SK-N-SH treated with all-trans-retinoic acid at 6 μM for 48 hours (cell line): ENCODE measurements around the gene RAMP1.

Experiments
- ATAC-seq: fragments of 200-7000 bp; cut with Tn5 transposase; 3 replicates; pipeline ENCODE4 v1.9.1; 2020; ENCODE audit warnings: mild to moderate bottlenecking, moderate library complexity
- ARNTL ChIP-seq: fragments of 450-650 bp; formaldehyde crosslinking; IDR thresholded peaks from 2 replicates; pipeline ENCODE4 v1.5.0; 2020; ENCODE audit warnings: low read depth, mild to moderate bottlenecking, moderate library complexity, borderline replicate concordance
- BACH2 ChIP-seq: fragments of 250-450 bp; sonication (Bioruptor Pico); IDR thresholded peaks from 2 replicates; pipeline ENCODE4 v1.9.0; 2021; ENCODE audit warnings: mild to moderate bottlenecking, borderline replicate concordance
- CSDC2 ChIP-seq: fragments of 250-450 bp; sonication (Bioruptor Pico); IDR thresholded peaks from 2 replicates; pipeline ENCODE4 v1.5.0; 2020; ENCODE audit warnings: mild to moderate bottlenecking, moderate library complexity
- ESRRG ChIP-seq: fragments of 250-450 bp; sonication (Bioruptor Pico); IDR thresholded peaks from 2 replicates; pipeline ENCODE4 v1.6.1; 2021; ENCODE audit warnings: mild to moderate bottlenecking
- GLIS3 ChIP-seq: fragments of 250-450 bp; sonication (Bioruptor Pico); IDR thresholded peaks from 2 replicates; pipeline ENCODE4 v1.5.0; 2020; ENCODE audit warnings: mild to moderate bottlenecking, moderate library complexity
- ISL1 ChIP-seq: fragments of 250-450 bp; sonication (Bioruptor Pico); IDR thresholded peaks from 2 replicates; pipeline ENCODE4 v2.1.2; 2022; ENCODE audit warnings: mild to moderate bottlenecking, moderate library complexity
- OSR1 ChIP-seq: fragments of 250-450 bp; sonication (Bioruptor Pico); IDR thresholded peaks from 2 replicates; pipeline ENCODE4 v1.8.0; 2022; ENCODE audit warnings: moderate library complexity, mild to moderate bottlenecking, inconsistent platforms
- PPARA ChIP-seq: fragments of 250-450 bp; sonication (Bioruptor Pico); IDR thresholded peaks from 2 replicates; pipeline ENCODE4 v1.5.0; 2020; ENCODE audit warnings: mild to moderate bottlenecking, borderline replicate concordance
- RARB ChIP-seq: fragments of 250-450 bp; sonication (Bioruptor Pico); IDR thresholded peaks from 2 replicates; pipeline ENCODE4 v1.8.0; 2021; ENCODE audit warnings: mild to moderate bottlenecking, moderate library complexity
- SNAI2 ChIP-seq: fragments of 250-450 bp; sonication (Bioruptor Pico); IDR thresholded peaks from 2 replicates; pipeline ENCODE4 v1.5.0; 2020; ENCODE audit warnings: mild to moderate bottlenecking, moderate library complexity
- TCF4 ChIP-seq: fragments of 250-450 bp; sonication (Bioruptor Pico); IDR thresholded peaks from 2 replicates; pipeline ENCODE4 v1.8.0; 2021; ENCODE audit warnings: mild to moderate bottlenecking, moderate library complexity, borderline replicate concordance
- TOX ChIP-seq: fragments of 250-450 bp; sonication (Bioruptor Pico); IDR thresholded peaks from 2 replicates; pipeline ENCODE4 v1.8.0; 2021; ENCODE audit warnings: mild to moderate bottlenecking, moderate library complexity, borderline replicate concordance
- ZC3H10 ChIP-seq: fragments of 250-450 bp; sonication (Bioruptor Pico); IDR thresholded peaks from 2 replicates; pipeline ENCODE4 v1.5.1; 2021; ENCODE audit warnings: mild to moderate bottlenecking, moderate library complexity
- ZFP3 ChIP-seq: fragments of 250-450 bp; sonication (Bioruptor Pico); IDR thresholded peaks from 2 replicates; pipeline ENCODE4 v1.5.0; 2020; ENCODE audit warnings: mild to moderate bottlenecking, moderate library complexity
- ZFP30 ChIP-seq: fragments of 450-650 bp; formaldehyde crosslinking; IDR thresholded peaks from 2 replicates; pipeline ENCODE4 v1.5.0; 2022; ENCODE audit warnings: mild to moderate bottlenecking, moderate library complexity
- ZNF565 ChIP-seq: fragments of 450-650 bp; formaldehyde crosslinking; conservative IDR thresholded peaks from 2 replicates; pipeline ENCODE4 v1.5.0; 2020; ENCODE audit warnings: low read depth, mild to moderate bottlenecking, moderate library complexity
- ZNF70 ChIP-seq: fragments of 450-650 bp; formaldehyde crosslinking; IDR thresholded peaks from 2 replicates; pipeline ENCODE4 v1.5.0; 2020; ENCODE audit warnings: mild to moderate bottlenecking, moderate library complexity
- ZNF8 ChIP-seq: fragments of 450-650 bp; formaldehyde crosslinking; IDR thresholded peaks from 2 replicates; pipeline ENCODE4 v1.5.0; 2020; ENCODE audit warnings: mild to moderate bottlenecking, moderate library complexity
- TF ChIP-seq, protein P1 (sequence below): fragments of 250-450 bp; sonication (Bioruptor Pico); IDR thresholded peaks from 2 replicates; pipeline ENCODE4 v1.8.0; 2020; ENCODE audit warnings: mild to moderate bottlenecking, moderate library complexity, borderline replicate concordance
- TF ChIP-seq, protein P2 (sequence below): fragments of 250-450 bp; sonication (Bioruptor Pico); IDR thresholded peaks from 2 replicates; pipeline ENCODE4 v1.8.0; 2021; ENCODE audit warnings: low read depth, mild to moderate bottlenecking, moderate library complexity, borderline replicate concordance
- TF ChIP-seq, protein P3 (sequence below): fragments of 250-450 bp; sonication (Bioruptor Pico); IDR thresholded peaks from 2 replicates; pipeline ENCODE4 v1.5.1; 2021; ENCODE audit warnings: mild to moderate bottlenecking, moderate library complexity
- TF ChIP-seq, protein P4 (sequence below): fragments of 250-450 bp; sonication (Bioruptor Pico); IDR thresholded peaks from 2 replicates; pipeline ENCODE4 v1.5.1; 2020; ENCODE audit warnings: low read depth, mild to moderate bottlenecking, moderate library complexity
- TF ChIP-seq, protein P5 (sequence below): fragments of 250-450 bp; sonication (Bioruptor Pico); IDR thresholded peaks from 2 replicates; pipeline ENCODE4 v1.5.0; 2020; ENCODE audit warnings: mild to moderate bottlenecking, moderate library complexity

The RAMP1 gene

DNA sequence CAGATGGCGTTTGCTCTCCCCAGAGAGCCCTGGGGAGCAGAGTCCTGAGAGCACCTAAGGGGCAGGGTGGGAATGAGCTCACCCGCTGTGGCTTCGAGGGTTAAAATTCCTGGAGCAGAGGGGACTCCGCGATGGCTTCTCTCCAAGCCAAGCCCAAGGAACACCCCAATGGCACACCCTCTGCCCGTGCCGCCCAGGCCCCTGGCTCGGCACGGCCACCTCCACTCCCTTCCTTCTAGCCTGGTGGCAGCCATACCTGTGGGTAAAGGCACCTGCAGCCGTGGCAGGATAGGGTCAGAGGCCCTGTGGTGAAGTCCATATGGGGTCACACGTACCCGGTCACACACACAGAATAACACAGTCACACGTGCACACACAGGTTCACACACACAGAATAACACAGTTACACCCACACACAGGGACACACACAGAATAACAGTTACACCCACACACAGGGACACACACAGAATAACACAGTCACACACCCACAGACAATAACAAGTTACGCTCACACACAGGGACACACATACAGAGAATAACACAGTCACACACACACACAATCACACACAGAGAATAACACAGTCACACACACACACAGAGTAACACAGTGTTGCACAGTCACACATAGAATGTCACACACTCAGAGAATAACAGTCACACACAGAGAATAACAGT, 50.5 kb downstream of the RAMP1 start:
- ATAC-seq, result no peak
- TF ChIP-seq ESRRG (CRISPR knock-in tag), result no peak
- TF ChIP-seq TCF4 (CRISPR knock-in tag), result no peak
- TF ChIP-seq BACH2 (CRISPR knock-in tag), result no peak
- TF ChIP-seq, protein P1, sequence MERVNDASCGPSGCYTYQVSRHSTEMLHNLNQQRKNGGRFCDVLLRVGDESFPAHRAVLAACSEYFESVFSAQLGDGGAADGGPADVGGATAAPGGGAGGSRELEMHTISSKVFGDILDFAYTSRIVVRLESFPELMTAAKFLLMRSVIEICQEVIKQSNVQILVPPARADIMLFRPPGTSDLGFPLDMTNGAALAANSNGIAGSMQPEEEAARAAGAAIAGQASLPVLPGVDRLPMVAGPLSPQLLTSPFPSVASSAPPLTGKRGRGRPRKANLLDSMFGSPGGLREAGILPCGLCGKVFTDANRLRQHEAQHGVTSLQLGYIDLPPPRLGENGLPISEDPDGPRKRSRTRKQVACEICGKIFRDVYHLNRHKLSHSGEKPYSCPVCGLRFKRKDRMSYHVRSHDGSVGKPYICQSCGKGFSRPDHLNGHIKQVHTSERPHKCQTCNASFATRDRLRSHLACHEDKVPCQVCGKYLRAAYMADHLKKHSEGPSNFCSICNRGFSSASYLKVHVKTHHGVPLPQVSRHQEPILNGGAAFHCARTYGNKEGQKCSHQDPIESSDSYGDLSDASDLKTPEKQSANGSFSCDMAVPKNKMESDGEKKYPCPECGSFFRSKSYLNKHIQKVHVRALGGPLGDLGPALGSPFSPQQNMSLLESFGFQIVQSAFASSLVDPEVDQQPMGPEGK, result no peak
- TF ChIP-seq SNAI2, result no peak
- TF ChIP-seq, protein P2, sequence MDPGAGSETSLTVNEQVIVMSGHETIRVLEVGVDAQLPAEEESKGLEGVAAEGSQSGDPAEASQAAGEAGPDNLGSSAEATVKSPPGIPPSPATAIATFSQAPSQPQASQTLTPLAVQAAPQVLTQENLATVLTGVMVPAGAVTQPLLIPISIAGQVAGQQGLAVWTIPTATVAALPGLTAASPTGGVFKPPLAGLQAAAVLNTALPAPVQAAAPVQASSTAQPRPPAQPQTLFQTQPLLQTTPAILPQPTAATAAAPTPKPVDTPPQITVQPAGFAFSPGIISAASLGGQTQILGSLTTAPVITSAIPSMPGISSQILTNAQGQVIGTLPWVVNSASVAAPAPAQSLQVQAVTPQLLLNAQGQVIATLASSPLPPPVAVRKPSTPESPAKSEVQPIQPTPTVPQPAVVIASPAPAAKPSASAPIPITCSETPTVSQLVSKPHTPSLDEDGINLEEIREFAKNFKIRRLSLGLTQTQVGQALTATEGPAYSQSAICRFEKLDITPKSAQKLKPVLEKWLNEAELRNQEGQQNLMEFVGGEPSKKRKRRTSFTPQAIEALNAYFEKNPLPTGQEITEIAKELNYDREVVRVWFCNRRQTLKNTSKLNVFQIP (CRISPR knock-in tag), result no peak
- no peak for TF ChIP-seq ISL1 (CRISPR knock-in tag)
- no peak for TF ChIP-seq TOX (CRISPR knock-in tag)
- no peak for TF ChIP-seq PPARA (CRISPR knock-in tag)
- no peak for TF ChIP-seq ZC3H10 (CRISPR knock-in tag)

DNA sequence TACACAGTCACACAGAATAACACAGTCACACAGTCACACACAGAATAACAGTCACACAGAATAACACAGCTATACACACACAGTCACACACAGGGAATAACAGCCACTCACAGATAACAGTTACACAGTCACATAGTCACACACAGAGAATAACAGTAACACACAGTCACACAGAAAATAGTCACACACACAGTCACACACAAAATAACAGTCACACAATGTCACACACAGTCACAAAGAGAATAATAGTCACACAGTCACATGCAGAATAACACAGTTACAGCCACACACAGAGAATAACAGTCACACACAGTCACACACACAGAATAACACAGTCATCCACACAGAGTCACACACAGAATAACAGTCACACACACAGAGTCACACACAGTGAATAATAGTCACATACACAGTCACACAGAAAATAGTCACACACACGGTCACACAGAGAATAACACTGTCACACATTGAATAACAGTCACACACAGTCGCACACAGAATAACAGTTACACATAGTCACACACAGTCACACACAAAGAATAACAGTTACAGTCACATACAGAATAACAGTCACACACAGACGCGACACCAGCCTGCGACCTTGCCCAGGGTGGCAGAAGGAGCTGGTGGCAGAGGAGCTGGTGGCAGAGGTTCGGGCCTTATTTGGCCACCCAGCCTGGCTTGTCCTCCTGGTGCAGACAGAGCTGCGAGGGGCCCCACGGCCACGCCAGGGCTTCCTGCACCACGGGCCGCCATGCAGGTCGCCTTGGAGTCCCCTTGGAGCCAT, 51.3 kb downstream of the RAMP1 start:
- no peak for ATAC-seq
- TF ChIP-seq CSDC2 (CRISPR knock-in tag), result no peak
- TF ChIP-seq, protein P3, sequence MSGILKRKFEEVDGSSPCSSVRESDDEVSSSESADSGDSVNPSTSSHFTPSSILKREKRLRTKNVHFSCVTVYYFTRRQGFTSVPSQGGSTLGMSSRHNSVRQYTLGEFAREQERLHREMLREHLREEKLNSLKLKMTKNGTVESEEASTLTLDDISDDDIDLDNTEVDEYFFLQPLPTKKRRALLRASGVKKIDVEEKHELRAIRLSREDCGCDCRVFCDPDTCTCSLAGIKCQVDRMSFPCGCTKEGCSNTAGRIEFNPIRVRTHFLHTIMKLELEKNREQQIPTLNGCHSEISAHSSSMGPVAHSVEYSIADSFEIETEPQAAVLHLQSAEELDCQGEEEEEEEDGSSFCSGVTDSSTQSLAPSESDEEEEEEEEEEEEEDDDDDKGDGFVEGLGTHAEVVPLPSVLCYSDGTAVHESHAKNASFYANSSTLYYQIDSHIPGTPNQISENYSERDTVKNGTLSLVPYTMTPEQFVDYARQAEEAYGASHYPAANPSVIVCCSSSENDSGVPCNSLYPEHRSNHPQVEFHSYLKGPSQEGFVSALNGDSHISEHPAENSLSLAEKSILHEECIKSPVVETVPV (CRISPR knock-in tag), result no peak
- no peak for TF ChIP-seq TCF4 (CRISPR knock-in tag)
- TF ChIP-seq, protein P4, sequence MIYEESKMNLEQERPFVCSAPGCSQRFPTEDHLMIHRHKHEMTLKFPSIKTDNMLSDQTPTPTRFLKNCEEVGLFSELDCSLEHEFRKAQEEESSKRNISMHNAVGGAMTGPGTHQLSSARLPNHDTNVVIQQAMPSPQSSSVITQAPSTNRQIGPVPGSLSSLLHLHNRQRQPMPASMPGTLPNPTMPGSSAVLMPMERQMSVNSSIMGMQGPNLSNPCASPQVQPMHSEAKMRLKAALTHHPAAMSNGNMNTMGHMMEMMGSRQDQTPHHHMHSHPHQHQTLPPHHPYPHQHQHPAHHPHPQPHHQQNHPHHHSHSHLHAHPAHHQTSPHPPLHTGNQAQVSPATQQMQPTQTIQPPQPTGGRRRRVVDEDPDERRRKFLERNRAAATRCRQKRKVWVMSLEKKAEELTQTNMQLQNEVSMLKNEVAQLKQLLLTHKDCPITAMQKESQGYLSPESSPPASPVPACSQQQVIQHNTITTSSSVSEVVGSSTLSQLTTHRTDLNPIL (CRISPR knock-in tag), result no peak
- TF ChIP-seq ZNF565 (CRISPR knock-in tag), result no peak
- TF ChIP-seq, protein P5, sequence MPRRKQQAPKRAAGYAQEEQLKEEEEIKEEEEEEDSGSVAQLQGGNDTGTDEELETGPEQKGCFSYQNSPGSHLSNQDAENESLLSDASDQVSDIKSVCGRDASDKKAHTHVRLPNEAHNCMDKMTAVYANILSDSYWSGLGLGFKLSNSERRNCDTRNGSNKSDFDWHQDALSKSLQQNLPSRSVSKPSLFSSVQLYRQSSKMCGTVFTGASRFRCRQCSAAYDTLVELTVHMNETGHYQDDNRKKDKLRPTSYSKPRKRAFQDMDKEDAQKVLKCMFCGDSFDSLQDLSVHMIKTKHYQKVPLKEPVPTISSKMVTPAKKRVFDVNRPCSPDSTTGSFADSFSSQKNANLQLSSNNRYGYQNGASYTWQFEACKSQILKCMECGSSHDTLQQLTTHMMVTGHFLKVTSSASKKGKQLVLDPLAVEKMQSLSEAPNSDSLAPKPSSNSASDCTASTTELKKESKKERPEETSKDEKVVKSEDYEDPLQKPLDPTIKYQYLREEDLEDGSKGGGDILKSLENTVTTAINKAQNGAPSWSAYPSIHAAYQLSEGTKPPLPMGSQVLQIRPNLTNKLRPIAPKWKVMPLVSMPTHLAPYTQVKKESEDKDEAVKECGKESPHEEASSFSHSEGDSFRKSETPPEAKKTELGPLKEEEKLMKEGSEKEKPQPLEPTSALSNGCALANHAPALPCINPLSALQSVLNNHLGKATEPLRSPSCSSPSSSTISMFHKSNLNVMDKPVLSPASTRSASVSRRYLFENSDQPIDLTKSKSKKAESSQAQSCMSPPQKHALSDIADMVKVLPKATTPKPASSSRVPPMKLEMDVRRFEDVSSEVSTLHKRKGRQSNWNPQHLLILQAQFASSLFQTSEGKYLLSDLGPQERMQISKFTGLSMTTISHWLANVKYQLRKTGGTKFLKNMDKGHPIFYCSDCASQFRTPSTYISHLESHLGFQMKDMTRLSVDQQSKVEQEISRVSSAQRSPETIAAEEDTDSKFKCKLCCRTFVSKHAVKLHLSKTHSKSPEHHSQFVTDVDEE (CRISPR knock-in tag), result no peak
- no peak for TF ChIP-seq ISL1 (CRISPR knock-in tag)
- TF ChIP-seq PPARA (CRISPR knock-in tag), result no peak
- no peak for TF ChIP-seq ZNF8 (CRISPR knock-in tag)
- no peak for TF ChIP-seq GLIS3 (CRISPR knock-in tag)
- TF ChIP-seq ARNTL (CRISPR knock-in tag), result no peak
- TF ChIP-seq, all 23 proteins: peak for 0

DNA sequence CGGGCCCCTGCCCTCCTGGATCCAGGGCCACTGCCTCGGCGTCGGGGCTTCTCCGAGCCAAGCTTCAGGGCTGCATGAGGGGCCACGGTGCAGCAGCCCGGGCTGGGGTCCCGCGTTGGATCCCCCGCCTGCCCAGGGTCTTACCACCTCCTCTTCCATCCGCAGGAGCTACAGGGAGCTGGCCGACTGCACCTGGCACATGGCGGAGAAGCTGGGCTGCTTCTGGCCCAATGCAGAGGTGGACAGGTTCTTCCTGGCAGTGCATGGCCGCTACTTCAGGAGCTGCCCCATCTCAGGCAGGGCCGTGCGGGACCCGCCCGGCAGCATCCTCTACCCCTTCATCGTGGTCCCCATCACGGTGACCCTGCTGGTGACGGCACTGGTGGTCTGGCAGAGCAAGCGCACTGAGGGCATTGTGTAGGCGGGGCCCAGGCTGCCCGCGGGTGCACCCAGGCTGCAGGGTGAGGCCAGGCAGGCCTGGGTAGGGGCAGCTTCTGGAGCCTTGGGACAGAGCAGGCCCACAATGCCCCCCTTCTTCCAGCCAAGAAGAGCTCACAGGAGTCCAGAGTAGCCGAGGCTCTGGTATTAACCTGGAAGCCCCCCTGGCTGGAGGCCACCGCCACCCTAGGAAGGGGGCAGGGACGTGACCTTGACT, 52.1 kb downstream of the RAMP1 start:
- ATAC-seq, result no peak
- TF ChIP-seq TOX (CRISPR knock-in tag), result no peak
- no peak for TF ChIP-seq ESRRG (CRISPR knock-in tag)
- TF ChIP-seq ZNF8 (CRISPR knock-in tag), result no peak
- TF ChIP-seq ZNF70 (CRISPR knock-in tag), result no peak
- no peak for TF ChIP-seq RARB (CRISPR knock-in tag)
- no peak for TF ChIP-seq ZFP30
- TF ChIP-seq, protein P3 (CRISPR knock-in tag), result no peak
- TF ChIP-seq PPARA (CRISPR knock-in tag), result no peak
- no peak for TF ChIP-seq CSDC2 (CRISPR knock-in tag)
- TF ChIP-seq OSR1 (CRISPR knock-in tag), result no peak
- TF ChIP-seq ISL1 (CRISPR knock-in tag), result no peak
- no peak for TF ChIP-seq ARNTL (CRISPR knock-in tag)
- no peak for TF ChIP-seq SNAI2
- no peak for TF ChIP-seq ZC3H10 (CRISPR knock-in tag)
- TF ChIP-seq ZFP3 (CRISPR knock-in tag), result no peak
